HepG2 (cell line): ENCODE data around the gene STAG3. TPM values are rescaled to one million over a fixed set of nuclear protein-coding genes. Genes with fewer than 3 reads are reported as not detected.

Source experiments
- ATF2 ChIP-seq: sonication (generic); formaldehyde crosslinking; IDR thresholded peaks from 2 replicates; pipeline ENCODE4 v1.4.0; 2020; ENCODE audit warnings: missing genetic modification reagents
- CBX5 ChIP-seq: sonication (generic); formaldehyde crosslinking; IDR thresholded peaks from 2 replicates; pipeline ENCODE4 v1.4.0; 2020; ENCODE audit warnings: missing genetic modification reagents, borderline replicate concordance
- CEBPG ChIP-seq: IDR thresholded peaks from 2 replicates; pipeline ENCODE4 v1.6.1; 2016
- DRAP1 ChIP-seq: IDR thresholded peaks from 2 replicates; pipeline ENCODE4 v1.6.1; 2016; ENCODE audit warnings: missing genetic modification reagents, missing compliant biosample characterization
- HOXA3 ChIP-seq: sonication (generic); formaldehyde crosslinking; IDR thresholded peaks from 2 replicates; pipeline ENCODE4 v1.5.0; 2020; ENCODE audit warnings: missing genetic modification reagents
- HOXA7 ChIP-seq: sonication (generic); formaldehyde crosslinking; IDR thresholded peaks from 2 replicates; pipeline ENCODE4 v1.8.1; 2022; ENCODE audit warnings: mild to moderate bottlenecking, missing genetic modification reagents, moderate library complexity
- PHF8 ChIP-seq: sonication (generic); formaldehyde crosslinking; IDR thresholded peaks from 2 replicates; pipeline ENCODE4 v1.5.0; 2020; ENCODE audit warnings: missing genetic modification reagents
- PTBP1 ChIP-seq: fragments of 200-400 bp; formaldehyde crosslinking; IDR thresholded peaks from 2 replicates; pipeline ENCODE4 v1.6.1; 2018; ENCODE audit warnings: low read length, low read depth; ENCODE audit not compliant: poor library complexity, severe bottlenecking
- RBM39 ChIP-seq: fragments of 200-400 bp; formaldehyde crosslinking; IDR thresholded peaks from one replicate; pipeline ENCODE4 v1.6.1; 2018; ENCODE audit warnings: antibody characterized with exemption, mild to moderate bottlenecking, low read depth, low read length; ENCODE audit not compliant: poor library complexity, severe bottlenecking
- SALL2 ChIP-seq: sonication (generic); formaldehyde crosslinking; IDR thresholded peaks from 2 replicates; pipeline ENCODE4 v1.8.1; 2023; ENCODE audit warnings: mild to moderate bottlenecking, missing genetic modification reagents, inconsistent platforms
- TCF7 ChIP-seq: sonication (generic); IDR thresholded peaks from 2 replicates; pipeline ENCODE4 v1.6.1; 2016; ENCODE audit warnings: antibody characterized with exemption, low read depth
- USF2 ChIP-seq, 2 experiments: sonication (generic) in 1 of 2; formaldehyde crosslinking in 1 of 2; IDR thresholded peaks; 2 replicates each; pipeline versions ENCODE4 v1.5.1 to v1.6.1; 2011 to 2020; ENCODE audit warnings: borderline replicate concordance in 1 of 2, low read depth in 1 of 2, low read length in 1 of 2, mild to moderate bottlenecking in 1 of 2, missing genetic modification reagents in 1 of 2, moderate library complexity in 1 of 2
- ZFP36L1 ChIP-seq: sonication (generic); formaldehyde crosslinking; IDR thresholded peaks from 2 replicates; pipeline ENCODE4 v1.8.0; 2022; ENCODE audit warnings: mild to moderate bottlenecking, missing genetic modification reagents, moderate library complexity
- ZFX ChIP-seq: sonication (generic); formaldehyde crosslinking; IDR thresholded peaks from 2 replicates; pipeline ENCODE4 v1.4.0; 2020; ENCODE audit warnings: mild to moderate bottlenecking, low read depth, missing genetic modification reagents, moderate library complexity
- ZMYM2 ChIP-seq: sonication (generic); formaldehyde crosslinking; IDR thresholded peaks from 2 replicates; pipeline ENCODE4 v1.8.0; 2022; ENCODE audit warnings: mild to moderate bottlenecking, missing genetic modification reagents
- ZNF121 ChIP-seq: sonication (generic); formaldehyde crosslinking; IDR thresholded peaks from 2 replicates; pipeline ENCODE4 v1.5.0; 2020; ENCODE audit warnings: mild to moderate bottlenecking, missing genetic modification reagents
- ZNF776 ChIP-seq: sonication (generic); formaldehyde crosslinking; IDR thresholded peaks from 2 replicates; pipeline ENCODE4 v1.4.0; 2020; ENCODE audit warnings: mild to moderate bottlenecking, missing genetic modification reagents
- polyA plus RNA-seq, 8 experiments: library from polyadenylated mRNA; depleted of rRNA in 3 of 8; stranded (reverse) in 7 of 8; unstranded in 1 of 8; fragments of >200 nt; fragmentation: Illumina TruSeq in 4 of 8; extraction: Trizol in 4 of 8; gene quantifications; 2 replicates each; pipeline versions ENCODE4 v1.2.1 to v1.2.3, GENCODE V29; 2011 to 2016; ENCODE audit warnings: low read depth in 4 of 8, missing spikeins in 1 of 8, mixed read lengths in 1 of 8; ENCODE audit not compliant: insufficient read depth in 1 of 8
- total RNA-seq, 5 experiments: library from RNA; depleted of rRNA; stranded (reverse); fragments of >200 nt; fragmentation: Illumina TruSeq; extraction: Trizol; gene quantifications; 2 replicates each; pipeline ENCODE4 v1.2.3, GENCODE V29; 2016; ENCODE audit warnings: low read depth in 1 of 5
- TF ChIP-seq, protein P1 (sequence below): IDR thresholded peaks from 2 replicates; pipeline ENCODE4 v1.6.1; 2012; ENCODE audit warnings: low read length, improper control_type of control experiment
- TF ChIP-seq, protein P2 (sequence below): sonication (generic); formaldehyde crosslinking; IDR thresholded peaks from 2 replicates; pipeline ENCODE4 v1.9.0; 2022; ENCODE audit warnings: missing genetic modification reagents, mild to moderate bottlenecking, borderline replicate concordance

The STAG3 gene
- total and polyA plus RNA-seq, 2 of the 13 experiments (the other 11 are each of a cell fraction or from before 2014, with no cell fraction given) = 0.09 to 0.33 TPM

- TF ChIP-seq, protein P1, sequence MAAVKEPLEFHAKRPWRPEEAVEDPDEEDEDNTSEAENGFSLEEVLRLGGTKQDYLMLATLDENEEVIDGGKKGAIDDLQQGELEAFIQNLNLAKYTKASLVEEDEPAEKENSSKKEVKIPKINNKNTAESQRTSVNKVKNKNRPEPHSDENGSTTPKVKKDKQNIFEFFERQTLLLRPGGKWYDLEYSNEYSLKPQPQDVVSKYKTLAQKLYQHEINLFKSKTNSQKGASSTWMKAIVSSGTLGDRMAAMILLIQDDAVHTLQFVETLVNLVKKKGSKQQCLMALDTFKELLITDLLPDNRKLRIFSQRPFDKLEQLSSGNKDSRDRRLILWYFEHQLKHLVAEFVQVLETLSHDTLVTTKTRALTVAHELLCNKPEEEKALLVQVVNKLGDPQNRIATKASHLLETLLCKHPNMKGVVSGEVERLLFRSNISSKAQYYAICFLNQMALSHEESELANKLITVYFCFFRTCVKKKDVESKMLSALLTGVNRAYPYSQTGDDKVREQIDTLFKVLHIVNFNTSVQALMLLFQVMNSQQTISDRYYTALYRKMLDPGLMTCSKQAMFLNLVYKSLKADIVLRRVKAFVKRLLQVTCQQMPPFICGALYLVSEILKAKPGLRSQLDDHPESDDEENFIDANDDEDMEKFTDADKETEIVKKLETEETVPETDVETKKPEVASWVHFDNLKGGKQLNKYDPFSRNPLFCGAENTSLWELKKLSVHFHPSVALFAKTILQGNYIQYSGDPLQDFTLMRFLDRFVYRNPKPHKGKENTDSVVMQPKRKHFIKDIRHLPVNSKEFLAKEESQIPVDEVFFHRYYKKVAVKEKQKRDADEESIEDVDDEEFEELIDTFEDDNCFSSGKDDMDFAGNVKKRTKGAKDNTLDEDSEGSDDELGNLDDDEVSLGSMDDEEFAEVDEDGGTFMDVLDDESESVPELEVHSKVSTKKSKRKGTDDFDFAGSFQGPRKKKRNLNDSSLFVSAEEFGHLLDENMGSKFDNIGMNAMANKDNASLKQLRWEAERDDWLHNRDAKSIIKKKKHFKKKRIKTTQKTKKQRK = no peak
- TF ChIP-seq SALL2 (CRISPR knock-in tag) (no peak), CBX5 (CRISPR knock-in tag) (0 out of 2 replicates have a peak, but pooled peaks have one; percentile 38), PHF8 (CRISPR knock-in tag) (0 out of 2 replicates have a peak, but pooled peaks have one; percentile 16), TCF7 (no peak), RBM39 (peak; percentile 99), PTBP1 (peak; percentile 32), ZMYM2 (CRISPR knock-in tag) (0 out of 2 replicates have a peak, but pooled peaks have one; percentile 51), HOXA3 (CRISPR knock-in tag) (0 out of 2 replicates have a peak, but pooled peaks have one; percentile 34), ATF2 (0 out of 2 replicates have a peak, but pooled peaks have one; percentile 6), CEBPG (CRISPR knock-in tag) (peak; percentile 90), ZFP36L1 (CRISPR knock-in tag) (no peak), ZNF121 (CRISPR knock-in tag) (peak; percentile 85), USF2 (IDR thresholded peaks at IDR 0.05; ENCODE audit: low read depth, low read length) (no peak), USF2 (CRISPR knock-in tag; IDR thresholded peaks at IDR 0.05; ENCODE audit: borderline replicate concordance) (peak; percentile 59; the same call in 1 of the 2 replicates), HOXA7 (CRISPR knock-in tag) (no peak), ZFX (0 out of 2 replicates have a peak, but pooled peaks have one; percentile 30), ZNF776 (CRISPR knock-in tag) (0 out of 2 replicates have a peak, but pooled peaks have one; percentile 28), DRAP1 (CRISPR knock-in tag) (no peak)
- TF ChIP-seq, protein P2, sequence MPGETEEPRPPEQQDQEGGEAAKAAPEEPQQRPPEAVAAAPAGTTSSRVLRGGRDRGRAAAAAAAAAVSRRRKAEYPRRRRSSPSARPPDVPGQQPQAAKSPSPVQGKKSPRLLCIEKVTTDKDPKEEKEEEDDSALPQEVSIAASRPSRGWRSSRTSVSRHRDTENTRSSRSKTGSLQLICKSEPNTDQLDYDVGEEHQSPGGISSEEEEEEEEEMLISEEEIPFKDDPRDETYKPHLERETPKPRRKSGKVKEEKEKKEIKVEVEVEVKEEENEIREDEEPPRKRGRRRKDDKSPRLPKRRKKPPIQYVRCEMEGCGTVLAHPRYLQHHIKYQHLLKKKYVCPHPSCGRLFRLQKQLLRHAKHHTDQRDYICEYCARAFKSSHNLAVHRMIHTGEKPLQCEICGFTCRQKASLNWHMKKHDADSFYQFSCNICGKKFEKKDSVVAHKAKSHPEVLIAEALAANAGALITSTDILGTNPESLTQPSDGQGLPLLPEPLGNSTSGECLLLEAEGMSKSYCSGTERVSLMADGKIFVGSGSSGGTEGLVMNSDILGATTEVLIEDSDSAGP (CRISPR knock-in tag) = peak; percentile 62; the same call in 1 of the 2 replicates
Observed at GRCh38 chr7:100130608-100131453, 46.9 kb upstream of the STAG3 start (continued).
